ENCODE data around the gene SLC35F1.

DNA sequence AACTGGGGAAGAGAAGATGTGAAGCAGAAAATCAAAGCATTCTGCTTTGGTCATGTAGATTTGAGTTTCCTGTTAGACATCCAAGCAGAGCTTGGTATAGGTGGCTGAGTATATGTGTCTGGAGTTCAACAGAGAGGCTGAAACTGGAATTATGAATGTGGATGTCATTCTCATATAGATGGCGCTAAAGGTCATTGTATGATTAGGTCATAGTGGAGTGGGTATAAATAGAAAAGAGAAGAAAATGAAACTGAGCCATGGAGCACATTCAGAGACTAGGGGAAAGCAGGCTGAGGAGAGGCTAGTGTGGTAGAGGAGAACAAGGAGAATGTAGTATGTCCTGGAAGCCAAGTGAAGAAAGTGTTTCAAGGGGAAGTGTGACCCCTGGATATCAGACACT is 345.4 kb downstream of the SLC35F1 start:
- TF ChIP-seq, protein P1, sequence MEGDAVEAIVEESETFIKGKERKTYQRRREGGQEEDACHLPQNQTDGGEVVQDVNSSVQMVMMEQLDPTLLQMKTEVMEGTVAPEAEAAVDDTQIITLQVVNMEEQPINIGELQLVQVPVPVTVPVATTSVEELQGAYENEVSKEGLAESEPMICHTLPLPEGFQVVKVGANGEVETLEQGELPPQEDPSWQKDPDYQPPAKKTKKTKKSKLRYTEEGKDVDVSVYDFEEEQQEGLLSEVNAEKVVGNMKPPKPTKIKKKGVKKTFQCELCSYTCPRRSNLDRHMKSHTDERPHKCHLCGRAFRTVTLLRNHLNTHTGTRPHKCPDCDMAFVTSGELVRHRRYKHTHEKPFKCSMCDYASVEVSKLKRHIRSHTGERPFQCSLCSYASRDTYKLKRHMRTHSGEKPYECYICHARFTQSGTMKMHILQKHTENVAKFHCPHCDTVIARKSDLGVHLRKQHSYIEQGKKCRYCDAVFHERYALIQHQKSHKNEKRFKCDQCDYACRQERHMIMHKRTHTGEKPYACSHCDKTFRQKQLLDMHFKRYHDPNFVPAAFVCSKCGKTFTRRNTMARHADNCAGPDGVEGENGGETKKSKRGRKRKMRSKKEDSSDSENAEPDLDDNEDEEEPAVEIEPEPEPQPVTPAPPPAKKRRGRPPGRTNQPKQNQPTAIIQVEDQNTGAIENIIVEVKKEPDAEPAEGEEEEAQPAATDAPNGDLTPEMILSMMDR (IDR thresholded peaks at IDR 0.05), result no peak
- TF ChIP-seq POLR2A (IDR thresholded peaks at IDR 0.05), result no peak
